ENCODE measurements around the gene TOMT.

DNA sequence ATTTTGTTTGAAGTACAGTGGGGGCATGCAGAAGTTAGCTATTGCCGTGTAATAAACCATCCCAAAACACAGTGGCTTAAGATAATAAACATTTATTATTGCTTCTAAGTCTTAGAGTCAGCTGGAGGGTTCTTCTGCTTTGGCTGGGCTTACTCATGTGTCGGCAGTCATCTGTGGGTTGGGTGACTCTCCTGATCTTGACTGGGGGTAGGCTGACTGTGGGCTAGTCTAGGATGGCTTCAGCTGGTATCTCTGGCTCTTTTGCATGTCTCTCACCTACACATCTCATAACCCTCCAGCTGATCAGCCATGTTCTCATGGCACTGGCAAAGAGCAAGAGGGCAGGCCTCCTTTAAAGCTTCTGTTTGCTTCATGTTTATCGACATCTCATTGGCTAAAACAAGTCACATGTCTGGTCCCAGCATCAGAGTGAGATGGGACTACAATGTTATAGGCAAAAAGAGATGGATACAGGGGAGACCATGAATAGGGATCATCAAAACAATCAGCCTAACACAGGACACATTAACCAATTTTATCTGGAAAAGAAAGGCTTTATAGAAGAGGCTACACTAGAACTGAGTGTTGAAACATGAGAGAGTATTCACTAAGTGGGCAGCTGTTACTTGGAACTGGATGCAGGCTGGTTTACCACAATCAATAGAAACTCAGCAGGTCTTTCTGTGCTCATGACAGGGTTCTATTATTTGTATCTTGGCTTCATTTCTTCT is 19.9 kb upstream of the TOMT start:
- TF ChIP-seq, protein P1, sequence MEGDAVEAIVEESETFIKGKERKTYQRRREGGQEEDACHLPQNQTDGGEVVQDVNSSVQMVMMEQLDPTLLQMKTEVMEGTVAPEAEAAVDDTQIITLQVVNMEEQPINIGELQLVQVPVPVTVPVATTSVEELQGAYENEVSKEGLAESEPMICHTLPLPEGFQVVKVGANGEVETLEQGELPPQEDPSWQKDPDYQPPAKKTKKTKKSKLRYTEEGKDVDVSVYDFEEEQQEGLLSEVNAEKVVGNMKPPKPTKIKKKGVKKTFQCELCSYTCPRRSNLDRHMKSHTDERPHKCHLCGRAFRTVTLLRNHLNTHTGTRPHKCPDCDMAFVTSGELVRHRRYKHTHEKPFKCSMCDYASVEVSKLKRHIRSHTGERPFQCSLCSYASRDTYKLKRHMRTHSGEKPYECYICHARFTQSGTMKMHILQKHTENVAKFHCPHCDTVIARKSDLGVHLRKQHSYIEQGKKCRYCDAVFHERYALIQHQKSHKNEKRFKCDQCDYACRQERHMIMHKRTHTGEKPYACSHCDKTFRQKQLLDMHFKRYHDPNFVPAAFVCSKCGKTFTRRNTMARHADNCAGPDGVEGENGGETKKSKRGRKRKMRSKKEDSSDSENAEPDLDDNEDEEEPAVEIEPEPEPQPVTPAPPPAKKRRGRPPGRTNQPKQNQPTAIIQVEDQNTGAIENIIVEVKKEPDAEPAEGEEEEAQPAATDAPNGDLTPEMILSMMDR (conservative IDR thresholded peaks at IDR 0.05; ENCODE audit: low read depth, low read length), result no peak
- TF ChIP-seq POLR2A (IDR thresholded peaks at IDR 0.05; ENCODE audit: low read depth, low read length) (no peak), SMC3 (IDR thresholded peaks at IDR 0.05; ENCODE audit: low read depth, low read length) (no peak), BHLHE40 (IDR thresholded peaks at IDR 0.05; ENCODE audit: low read depth, low read length) (no peak), CEBPB (IDR thresholded peaks at IDR 0.05; ENCODE audit: low read depth, low read length) (no peak), RAD21 (IDR thresholded peaks at IDR 0.05; ENCODE audit: low read length) (no peak), MAFK (IDR thresholded peaks at IDR 0.05; ENCODE audit: low read depth, low read length) (no peak)

Data from IMR-90 (cell line).